HepG2 (cell line): ENCODE results near the gene MPV17L. TPM values are rescaled to one million over a fixed set of nuclear protein-coding genes. Genes with fewer than 3 reads are reported as not detected.

Source experiments
- ATF4 ChIP-seq, 2 experiments: fragments of 450-650 bp in 1 of 2; sonication (generic) in 1 of 2; formaldehyde crosslinking; IDR thresholded peaks; 2 replicates each; pipeline versions ENCODE4 v1.5.0 to v1.8.0; 2020 to 2022; ENCODE audit warnings: mild to moderate bottlenecking in 1 of 2, missing genetic modification reagents in 1 of 2
- ATF7-NPFF ChIP-seq: sonication (generic); formaldehyde crosslinking; IDR thresholded peaks from 2 replicates; pipeline ENCODE4 v1.8.1; 2023; ENCODE audit warnings: mild to moderate bottlenecking, low read depth, missing genetic modification reagents, moderate library complexity
- CREBL2 ChIP-seq: sonication (generic); formaldehyde crosslinking; IDR thresholded peaks from 2 replicates; pipeline ENCODE4 v1.8.1; 2023; ENCODE audit warnings: missing genetic modification reagents, mild to moderate bottlenecking, borderline replicate concordance
- GLI4 ChIP-seq: sonication (generic); formaldehyde crosslinking; IDR thresholded peaks from 2 replicates; pipeline ENCODE4 v1.5.1; 2020; ENCODE audit warnings: missing genetic modification reagents, mild to moderate bottlenecking, moderate library complexity, borderline replicate concordance
- HNRNPL ChIP-seq: fragments of 200-400 bp; formaldehyde crosslinking; IDR thresholded peaks from 2 replicates; pipeline ENCODE4 v1.6.1; 2017; ENCODE audit warnings: mild to moderate bottlenecking, low read depth, low read length
- HOXA9 ChIP-seq: sonication (generic); formaldehyde crosslinking; IDR thresholded peaks from 2 replicates; pipeline ENCODE4 v1.8.1; 2022; ENCODE audit warnings: missing genetic modification reagents, mild to moderate bottlenecking, moderate library complexity, borderline replicate concordance
- RBM39 ChIP-seq: fragments of 200-400 bp; formaldehyde crosslinking; IDR thresholded peaks from one replicate; pipeline ENCODE4 v1.6.1; 2018; ENCODE audit warnings: antibody characterized with exemption, mild to moderate bottlenecking, low read depth, low read length; ENCODE audit not compliant: poor library complexity, severe bottlenecking
- RFXAP ChIP-seq: sonication (generic); formaldehyde crosslinking; IDR thresholded peaks from 2 replicates; pipeline ENCODE4 v1.4.0; 2020; ENCODE audit warnings: missing genetic modification reagents, borderline replicate concordance
- SMYD3 ChIP-seq: sonication (generic); formaldehyde crosslinking; IDR thresholded peaks from 2 replicates; pipeline ENCODE4 v1.8.1; 2023; ENCODE audit warnings: mild to moderate bottlenecking, missing genetic modification reagents
- ZBTB43 ChIP-seq: sonication (generic); formaldehyde crosslinking; conservative IDR thresholded peaks from 2 replicates; pipeline ENCODE4 v1.4.0; 2020; ENCODE audit warnings: missing genetic modification reagents
- ZBTB7B ChIP-seq: sonication (generic); formaldehyde crosslinking; IDR thresholded peaks from 2 replicates; pipeline ENCODE4 v1.4.0; 2020; ENCODE audit warnings: missing genetic modification reagents
- ZNF101 ChIP-seq: sonication (generic); formaldehyde crosslinking; IDR thresholded peaks from 2 replicates; pipeline ENCODE4 v1.4.0; 2020; ENCODE audit warnings: mild to moderate bottlenecking, low read depth, missing genetic modification reagents, borderline replicate concordance
- ZNF142 ChIP-seq: sonication (generic); formaldehyde crosslinking; IDR thresholded peaks from 2 replicates; pipeline ENCODE4 v1.4.0; 2020; ENCODE audit warnings: missing genetic modification reagents
- ZNF333 ChIP-seq: sonication (generic); formaldehyde crosslinking; IDR thresholded peaks from 2 replicates; pipeline ENCODE4 v1.4.0; 2020; ENCODE audit warnings: mild to moderate bottlenecking, missing genetic modification reagents, borderline replicate concordance
- ZNF691 ChIP-seq: sonication (generic); formaldehyde crosslinking; IDR thresholded peaks from 2 replicates; pipeline ENCODE4 v1.4.0; 2020; ENCODE audit warnings: missing genetic modification reagents, low read depth, mild to moderate bottlenecking, borderline replicate concordance
- polyA plus RNA-seq, 8 experiments: library from polyadenylated mRNA; depleted of rRNA in 3 of 8; stranded (reverse) in 7 of 8; unstranded in 1 of 8; fragments of >200 nt; fragmentation: Illumina TruSeq in 4 of 8; extraction: Trizol in 4 of 8; gene quantifications; 2 replicates each; pipeline versions ENCODE4 v1.2.1 to v1.2.3, GENCODE V29; 2011 to 2016; ENCODE audit warnings: low read depth in 4 of 8, missing spikeins in 1 of 8, mixed read lengths in 1 of 8; ENCODE audit not compliant: insufficient read depth in 1 of 8
- total RNA-seq, 5 experiments: library from RNA; depleted of rRNA; stranded (reverse); fragments of >200 nt; fragmentation: Illumina TruSeq; extraction: Trizol; gene quantifications; 2 replicates each; pipeline ENCODE4 v1.2.3, GENCODE V29; 2016; ENCODE audit warnings: low read depth in 1 of 5

Gene MPV17L
- total and polyA plus RNA-seq, 2 of the 13 experiments (the other 11 are each of a cell fraction or from before 2014, with no cell fraction given): 34.7 to 63.8 TPM

- TF ChIP-seq HOXA9 (peak; percentile 66; the same call in 1 of the 2 replicates), SMYD3 (CRISPR knock-in tag) (0 out of 2 replicates have a peak, but pooled peaks have one; percentile 58), ZNF101 (peak; percentile 63; the same call in 1 of the 2 replicates), ZBTB7B (0 out of 2 replicates have a peak, but pooled peaks have one; percentile 29), ZNF142 (CRISPR knock-in tag) (peak; percentile 85), RBM39 (peak; percentile 46), ATF7-NPFF (CRISPR knock-in tag) (peak; percentile 97), ZBTB43 (CRISPR knock-in tag) (peak; percentile 83; the same call in 1 of the 2 replicates), ZNF691 (CRISPR knock-in tag) (peak; percentile 78; the same call in 1 of the 2 replicates), RFXAP (CRISPR knock-in tag) (peak; percentile 78), ATF4 (CRISPR knock-in tag; IDR thresholded peaks at IDR 0.05) (0 out of 4 replicates have a peak, but pooled peaks of 1 of the 2 experiments have one; percentile 5), CREBL2 (peak; percentile 89; the same call in 1 of the 2 replicates), ZNF333 (peak; percentile 21; the same call in 1 of the 2 replicates), HNRNPL (0 out of 2 replicates have a peak, but pooled peaks have one; percentile 57), GLI4 (CRISPR knock-in tag) (peak; percentile 92; the same call in 1 of the 2 replicates)
Observed at GRCh38 chr16:15395631-15396508, at the start of gene MPV17L (continued).
